Measurements from ENCODE around the gene ADCY3.

The ADCY3 gene

GRCh38 chr2:24926220-24926601, 6.2 kb upstream of the ADCY3 start:
- in situ Hi-C loops (cut with MboI; ENCODE audit: low sequenced_read_pairs) = no loop called here

GRCh38 chr2:24925815-24926214, 5.8 kb upstream of the ADCY3 start:
- in situ Hi-C loops (cut with MboI; ENCODE audit: low sequenced_read_pairs) = no loop called here

GRCh38 chr2:24924732-24925131, 4.7 kb upstream of the ADCY3 start:
- in situ Hi-C loops (cut with MboI; ENCODE audit: low sequenced_read_pairs) = no loop called here

GRCh38 chr2:24924266-24924665, 4.2 kb upstream of the ADCY3 start:
- in situ Hi-C loops (cut with MboI; ENCODE audit: low sequenced_read_pairs) = no loop called here

GRCh38 chr2:24923106-24923505, 3.1 kb upstream of the ADCY3 start:
- in situ Hi-C loops (cut with MboI; ENCODE audit: low sequenced_read_pairs) = no loop called here

GRCh38 chr2:24922556-24922955, 2.5 kb upstream of the ADCY3 start:
- in situ Hi-C loops (cut with MboI; ENCODE audit: low sequenced_read_pairs) = no loop called here

- in situ Hi-C loops (cut with MboI; ENCODE audit: low sequenced_read_pairs) = no loop called here
These were observed 888 bp upstream of the ADCY3 start for GRCh38 chr2:24920809-24921441.

GRCh38 chr2:24919506-24920097, 435 bp downstream of the ADCY3 start:
- in situ Hi-C loops (cut with MboI; ENCODE audit: low sequenced_read_pairs) = no loop called here

GRCh38 chr2:24919037-24919505, 966 bp downstream of the ADCY3 start:
- in situ Hi-C loops (cut with MboI; ENCODE audit: low sequenced_read_pairs) = no loop called here

- in situ Hi-C loops (cut with MboI; ENCODE audit: low sequenced_read_pairs) = no loop called here
These were observed 1.6 kb downstream of the ADCY3 start for GRCh38 chr2:24918326-24919036.

GRCh38 chr2:24917731-24918325, 2.2 kb downstream of the ADCY3 start:
- in situ Hi-C loops (cut with MboI; ENCODE audit: low sequenced_read_pairs) = no loop called here

GRCh38 chr2:24917086-24917485, 3.0 kb downstream of the ADCY3 start:
- in situ Hi-C loops (cut with MboI; ENCODE audit: low sequenced_read_pairs) = no loop called here

GRCh38 chr2:24915796-24916195, 4.2 kb downstream of the ADCY3 start:
- in situ Hi-C loops (cut with MboI; ENCODE audit: low sequenced_read_pairs) = no loop called here

- in situ Hi-C loops (cut with MboI; ENCODE audit: low sequenced_read_pairs) = no loop called here
These were observed 4.9 kb downstream of the ADCY3 start for GRCh38 chr2:24915175-24915574.

- in situ Hi-C loops (cut with MboI; ENCODE audit: low sequenced_read_pairs) = no loop called here
These were observed 5.3 kb downstream of the ADCY3 start for GRCh38 chr2:24914713-24915112.

- in situ Hi-C loops (cut with MboI; ENCODE audit: low sequenced_read_pairs) = no loop called here
These were observed 6.1 kb downstream of the ADCY3 start for GRCh38 chr2:24913911-24914310.

GRCh38 chr2:24912986-24913385, 7.1 kb downstream of the ADCY3 start:
- in situ Hi-C loops (cut with MboI; ENCODE audit: low sequenced_read_pairs) = no loop called here

- in situ Hi-C loops (cut with MboI; ENCODE audit: low sequenced_read_pairs) = no loop called here
These were observed 7.5 kb downstream of the ADCY3 start for GRCh38 chr2:24912523-24912922.

GRCh38 chr2:24910245-24910644, 9.8 kb downstream of the ADCY3 start:
- in situ Hi-C loops (cut with MboI; ENCODE audit: low sequenced_read_pairs) = no loop called here

GRCh38 chr2:24909555-24910177, 10.4 kb downstream of the ADCY3 start:
- in situ Hi-C loops (cut with MboI; ENCODE audit: low sequenced_read_pairs) = no loop called here

GRCh38 chr2:24908461-24908901, 11.6 kb downstream of the ADCY3 start:
- in situ Hi-C loops (cut with MboI; ENCODE audit: low sequenced_read_pairs) = no loop called here

Measured in HL-60/S4 (cell line).